A673 (cell line): ENCODE results near the gene NAV2. TPM values are rescaled to one million over a fixed set of nuclear protein-coding genes. Genes with fewer than 3 reads are reported as not detected.
A peak's percentile ranks its signal among the peaks of the same experiment; 100 is the strongest.

Experiments
- BruUV-seq: library from RNA; stranded (reverse); fragments of 400-500 nt; replicated peaks from 2 replicates; lab custom pipeline; 2021; lab: Mats Ljungman, UMichigan
- CTCF ChIA-PET: fragments of 300-600 bp; sonication (Branson Sonifier 250); formaldehyde crosslinking; loops from one replicate; lab custom pipeline; 2022; ENCODE audit warnings: antibody characterized with exemption; lab: Charles Lee
- POLR2A ChIA-PET: fragments of 300-600 bp; sonication (Branson Sonifier 250); formaldehyde crosslinking; loops from one replicate; lab custom pipeline; 2022; ENCODE audit warnings: antibody characterized with exemption; ENCODE audit not compliant: low non-redundant PET; lab: Charles Lee
- DNase-seq: peaks from one replicate; pipeline ENCODE4 v3.0.0-alpha.2; 2015; ENCODE audit warnings: low spot score
- H3K27ac ChIP-seq: fragments of 200-600 bp; sonication (generic); 2 replicates; pipeline ENCODE4 v1.5.1; 2016; ENCODE audit warnings: mixed run types, low read depth, mild to moderate bottlenecking, mixed read lengths, antibody characterized with exemption, low read length; ENCODE audit not compliant: poor library complexity, severe bottlenecking
- H3K27me3 ChIP-seq: fragments of 200-600 bp; sonication (generic); replicated peaks from 2 replicates; pipeline ENCODE4 v1.6.1; 2017; ENCODE audit warnings: mixed run types, low read depth, mild to moderate bottlenecking, mixed read lengths, antibody characterized with exemption, low read length; ENCODE audit not compliant: insufficient read depth, poor library complexity
- H3K36me3 ChIP-seq: fragments of 200-600 bp; sonication (generic); 2 replicates; pipeline ENCODE4 v1.6.1; 2016; ENCODE audit warnings: mixed run types, mild to moderate bottlenecking, mixed read lengths, antibody characterized with exemption, low read length; ENCODE audit not compliant: insufficient read depth, poor library complexity, severe bottlenecking
- H3K4me1 ChIP-seq: fragments of 200-600 bp; sonication (generic); 2 replicates; pipeline ENCODE4 v1.6.1; 2017; ENCODE audit warnings: mixed run types, mild to moderate bottlenecking, mixed read lengths, antibody characterized with exemption, low read length; ENCODE audit not compliant: insufficient read depth, poor library complexity, severe bottlenecking
- H3K4me3 ChIP-seq: fragments of 200-600 bp; sonication (generic); 2 replicates; pipeline ENCODE4 v1.5.1; 2016; ENCODE audit warnings: low read depth, mixed run types, mild to moderate bottlenecking, mixed read lengths, low read length; ENCODE audit not compliant: poor library complexity, severe bottlenecking
- H3K9me3 ChIP-seq: fragments of 200-600 bp; sonication (generic); 2 replicates; pipeline ENCODE4 v1.6.1; 2016; ENCODE audit warnings: mixed run types, low read depth, mild to moderate bottlenecking, mixed read lengths, antibody characterized with exemption, low read length; ENCODE audit not compliant: poor library complexity, severe bottlenecking
- EZH2 ChIP-seq: fragments of 200-600 bp; sonication (generic); IDR thresholded peaks from 2 replicates; pipeline ENCODE4 v1.6.1; 2017; ENCODE audit warnings: borderline replicate concordance, low read depth, mild to moderate bottlenecking, mixed read lengths, antibody characterized with exemption, low read length; ENCODE audit not compliant: poor library complexity, severe bottlenecking
- intact Hi-C: fragments of 100-400 bp; cut with micrococcal nuclease; formaldehyde crosslinking; loops from one replicate; pipeline ENCODE4 v1.10.0; 2022; ENCODE audit not compliant: unreplicated experiment
- total RNA-seq: library from RNA; stranded (reverse); gene quantifications from 2 replicates; pipeline ENCODE4 v1.2.3, GENCODE V29; 2021
- TF ChIP-seq, protein P1 (sequence below): fragments of 300-800, 200-600 bp; sonication (generic); conservative IDR thresholded peaks from 2 replicates; pipeline ENCODE4 v1.5.1; 2017; ENCODE audit warnings: low read depth, mild to moderate bottlenecking, antibody characterized with exemption, low read length, moderate library complexity, mixed read lengths

Gene NAV2
- total RNA-seq, 1 experiment from 2014 or later = not detected

DNA sequence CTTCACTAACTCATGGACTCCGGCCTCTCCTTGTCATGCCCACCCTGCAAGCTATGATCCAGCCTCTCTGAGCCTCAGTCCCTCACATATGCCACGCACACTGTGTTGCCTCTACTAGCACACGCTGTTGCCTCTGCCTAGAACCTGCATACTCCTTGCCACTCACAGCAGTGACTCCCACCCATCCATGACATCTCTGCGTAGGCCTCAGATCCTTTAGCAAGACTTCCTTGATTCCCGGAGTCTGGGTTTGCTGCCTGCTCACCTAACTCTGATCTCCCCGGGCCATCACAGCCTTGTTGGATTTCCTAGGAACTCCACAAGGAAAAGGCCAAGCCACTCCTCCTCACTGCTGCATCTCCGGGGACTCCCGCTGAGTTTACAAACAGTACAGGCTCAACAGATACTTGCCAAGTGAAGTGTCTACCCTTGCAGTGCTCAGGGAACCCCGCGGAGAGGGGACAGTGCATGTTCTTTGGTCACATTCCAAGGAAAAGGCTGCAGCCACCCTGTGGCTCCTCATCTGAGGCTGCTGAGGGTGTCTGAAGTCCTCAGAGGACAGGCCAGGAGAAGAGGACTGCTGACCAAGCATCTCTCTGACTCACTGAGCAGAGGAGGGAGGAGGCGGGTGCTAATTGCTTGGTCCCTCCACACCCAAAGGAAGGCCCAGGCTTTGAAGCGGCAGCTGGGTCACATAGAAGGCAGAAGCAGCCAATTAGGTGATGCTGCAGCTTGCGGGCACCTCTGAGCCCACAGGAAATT, 42.4 kb upstream of the NAV2 start:
- POLR2A ChIA-PET = no interaction called here
- Histone ChIP-seq H3K27me3 (no peaks in the 10 kb centered on the region), H3K27ac (no peak overlapping the region), H3K9me3 (no peaks in the 10 kb centered on the region), H3K4me1 (no peaks in the 10 kb centered on the region), H3K36me3 (no peaks in the 10 kb centered on the region), H3K4me3 (no peak overlapping the region)
- intact Hi-C loops = no loop called here
- TF ChIP-seq, protein P1, sequence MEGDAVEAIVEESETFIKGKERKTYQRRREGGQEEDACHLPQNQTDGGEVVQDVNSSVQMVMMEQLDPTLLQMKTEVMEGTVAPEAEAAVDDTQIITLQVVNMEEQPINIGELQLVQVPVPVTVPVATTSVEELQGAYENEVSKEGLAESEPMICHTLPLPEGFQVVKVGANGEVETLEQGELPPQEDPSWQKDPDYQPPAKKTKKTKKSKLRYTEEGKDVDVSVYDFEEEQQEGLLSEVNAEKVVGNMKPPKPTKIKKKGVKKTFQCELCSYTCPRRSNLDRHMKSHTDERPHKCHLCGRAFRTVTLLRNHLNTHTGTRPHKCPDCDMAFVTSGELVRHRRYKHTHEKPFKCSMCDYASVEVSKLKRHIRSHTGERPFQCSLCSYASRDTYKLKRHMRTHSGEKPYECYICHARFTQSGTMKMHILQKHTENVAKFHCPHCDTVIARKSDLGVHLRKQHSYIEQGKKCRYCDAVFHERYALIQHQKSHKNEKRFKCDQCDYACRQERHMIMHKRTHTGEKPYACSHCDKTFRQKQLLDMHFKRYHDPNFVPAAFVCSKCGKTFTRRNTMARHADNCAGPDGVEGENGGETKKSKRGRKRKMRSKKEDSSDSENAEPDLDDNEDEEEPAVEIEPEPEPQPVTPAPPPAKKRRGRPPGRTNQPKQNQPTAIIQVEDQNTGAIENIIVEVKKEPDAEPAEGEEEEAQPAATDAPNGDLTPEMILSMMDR = no peak
- no peak for TF ChIP-seq EZH2
- DNase-seq = peak; percentile 9
- no TSS peak for BruUV-seq
- CTCF ChIA-PET = interaction anchor here (0.7 kb wide), 1 partner anchor 238 kb away, joined by 3 read pairs; no protein-coding TSS in a partner anchor

DNA sequence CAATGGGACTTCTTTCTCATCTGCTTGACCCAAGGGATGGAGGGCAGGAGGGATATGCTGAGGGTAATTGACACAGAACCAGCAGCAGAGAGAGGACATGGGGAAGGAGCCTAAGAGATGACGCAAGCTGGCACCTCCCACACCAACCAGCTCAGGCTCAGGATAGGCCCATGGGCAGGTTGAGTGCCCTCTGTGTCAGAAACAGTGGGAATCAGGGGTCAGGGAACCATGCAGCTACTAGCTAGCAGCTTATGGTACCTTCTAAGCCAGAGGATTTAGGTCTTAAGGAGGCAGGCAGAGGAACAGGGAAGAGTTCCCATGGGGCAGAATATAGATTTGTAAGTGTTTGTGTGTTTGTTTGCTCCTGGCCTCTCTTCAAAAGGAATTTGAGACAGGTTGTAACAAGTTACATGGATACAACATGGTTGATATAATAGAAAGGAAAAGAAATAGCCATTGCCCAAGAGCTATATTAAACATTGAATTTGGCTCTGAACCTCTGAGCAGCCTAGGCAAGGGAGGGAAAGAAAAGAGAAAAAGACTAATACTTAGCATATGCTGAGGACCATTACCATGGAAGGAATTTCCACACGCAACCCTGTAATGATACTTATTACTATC, 39.9 kb upstream of the NAV2 start:
- ChIA-PET POLR2A (no interaction called here), CTCF (no interaction called here)
- no peak for DNase-seq
- no peak overlapping the region for H3K27ac ChIP-seq
- no peak overlapping the region for H3K4me3 ChIP-seq
- no peaks in the 10 kb centered on the region for H3K9me3 ChIP-seq
- TF ChIP-seq, protein P1 = no peak
- H3K4me1 ChIP-seq = no peaks in the 10 kb centered on the region
- no peaks in the 10 kb centered on the region for H3K27me3 ChIP-seq
- intact Hi-C loops = no loop called here
- BruUV-seq = no TSS peak
- no peaks in the 10 kb centered on the region for H3K36me3 ChIP-seq

DNA sequence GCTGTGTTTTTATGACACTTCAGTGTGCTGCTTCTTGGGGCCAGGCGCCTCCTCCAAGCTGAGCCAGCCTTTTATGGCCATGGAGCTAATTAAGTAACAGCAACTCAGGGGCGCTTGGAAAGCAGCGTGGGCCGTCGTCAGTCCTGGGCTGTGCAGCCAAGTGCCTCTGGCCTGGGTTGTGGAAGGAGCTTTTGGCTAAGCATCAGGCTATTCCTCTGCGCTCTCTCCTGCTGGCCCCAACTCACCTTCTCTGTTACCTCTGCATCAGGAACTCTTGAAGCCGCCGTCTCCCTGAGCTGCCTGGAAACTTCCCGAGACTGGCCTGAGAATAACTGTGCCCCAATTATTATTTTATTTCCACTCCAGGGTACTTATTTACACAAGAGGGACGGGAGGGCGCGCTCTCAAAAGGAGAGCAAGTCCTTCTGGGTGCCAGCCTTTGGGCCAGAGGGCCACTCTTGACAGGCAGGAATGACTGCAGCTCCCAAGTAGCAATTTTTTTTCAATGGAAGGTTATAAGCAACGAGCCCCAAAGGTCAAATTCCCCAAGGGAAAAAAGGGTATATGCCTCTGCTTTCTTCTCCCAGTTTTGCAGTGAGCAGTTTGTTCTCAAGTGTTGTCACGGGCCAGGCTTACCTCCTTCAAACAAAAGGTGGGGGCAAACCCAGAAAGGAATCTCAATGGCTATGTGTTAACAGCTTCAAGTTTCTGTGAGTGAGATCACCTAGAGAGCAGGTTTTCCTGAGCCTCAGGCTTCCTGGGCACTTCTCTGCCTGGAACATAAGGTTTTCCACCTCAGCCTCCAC, 38.5 kb upstream of the NAV2 start:
- Histone ChIP-seq H3K27me3 (no peaks in the 10 kb centered on the region), H3K27ac (no peak overlapping the region), H3K36me3 (no peaks in the 10 kb centered on the region), H3K9me3 (no peaks in the 10 kb centered on the region), H3K4me1 (no peaks in the 10 kb centered on the region), H3K4me3 (no peak overlapping the region)
- TF ChIP-seq EZH2 = no peak
- TF ChIP-seq, protein P1 = no peak
- CTCF ChIA-PET = no interaction called here
- POLR2A ChIA-PET = no interaction called here
- DNase-seq = peak; percentile 7
- intact Hi-C loops = no loop called here
- BruUV-seq = no TSS peak
